ENCODE data around the gene FBXO2. TPM values are rescaled to one million over a fixed set of nuclear protein-coding genes. Genes with fewer than 3 reads are reported as not detected.
A peak's percentile ranks its signal among the peaks of the same experiment; 100 is the strongest.

The FBXO2 gene
- total and polyA plus RNA-seq, 9 of the 15 experiments (the other 6 are each of a cell fraction or from before 2014, with no cell fraction given), result 0.04 to 1.9 (median 0.27) TPM

GRCh38 chr1:11650331-11650991 is 3.8 kb downstream of the FBXO2 start (continued):
- TF ChIP-seq ZBTB33 (CRISPR knock-in tag; IDR thresholded peaks at IDR 0.05) (no peak; the same call in 1 of the 2 replicates), ELF2 (CRISPR knock-in tag; IDR thresholded peaks at IDR 0.05) (peak; percentile 62; the same call in 1 of the 2 replicates), FOXK2 (conservative IDR thresholded peaks at IDR 0.05 in 1 of 2, IDR thresholded peaks at IDR 0.05 in 1 of 2; ENCODE audit: low read depth in 2 of 2) (no peak), MXI1 (IDR thresholded peaks at IDR 0.05; ENCODE audit: low read depth, low read length) (no peak), ZNF586 (CRISPR knock-in tag; conservative IDR thresholded peaks at IDR 0.05) (no peak), HINFP (tag; conservative IDR thresholded peaks at IDR 0.05; ENCODE audit: low read depth) (no peak), SRSF7 (optimal IDR thresholded peaks at IDR 0.05; ENCODE audit: low read depth, low read length) (no peak), HNRNPH1 (optimal IDR thresholded peaks at IDR 0.05; ENCODE audit: low read depth, low read length) (no peak), CREB1 (IDR thresholded peaks at IDR 0.05) (no peak), CREB1 (CRISPR knock-in tag; IDR thresholded peaks at IDR 0.05) (peak; percentile 63; the same call in 1 of the 2 replicates), GTF3C2 (IDR thresholded peaks at IDR 0.05; ENCODE audit: borderline replicate concordance, extremely low read depth, insufficient read length) (no peak), POU5F1 (IDR thresholded peaks at IDR 0.05; ENCODE audit: borderline replicate concordance, low read depth, low read length, partially characterized antibody) (no peak), RBM14 (IDR thresholded peaks at IDR 0.05; ENCODE audit: borderline replicate concordance, insufficient read depth, low read depth, low read length) (no peak), FOXO4 (CRISPR knock-in tag; IDR thresholded peaks at IDR 0.05) (no peak), NCOA1 (IDR thresholded peaks at IDR 0.05; ENCODE audit: low read depth) (peak; percentile 31; the same call in 1 of the 2 replicates), NRF1 (conservative IDR thresholded peaks at IDR 0.05 in 1 of 2, IDR thresholded peaks at IDR 0.05 in 1 of 2) (peak; percentile 76 to 80), NBN (IDR thresholded peaks at IDR 0.05; ENCODE audit: low read depth) (no peak), WHSC1 (IDR thresholded peaks at IDR 0.05; ENCODE audit: low read length) (no peak), KAT8 (IDR thresholded peaks at IDR 0.05; ENCODE audit: low read depth) (no peak)

Measured in K562 (cell line).